RWPE2 (cell line): ENCODE results near the gene TEX11.

Source experiments
- ATAC-seq: fragments of 200-7000 bp; cut with Tn5 transposase; 3 replicates; pipeline ENCODE4 v1.9.1; 2021; ENCODE audit warnings: low read depth
- DNase-seq: peaks from one replicate; pipeline ENCODE4 v3.0.0-alpha.2; 2020; ENCODE audit warnings: low spot score
- H3K27ac ChIP-seq: fragments of 450-650 bp; 2 replicates; pipeline ENCODE4 v1.5.1; 2017; ENCODE audit warnings: mild to moderate bottlenecking; ENCODE audit not compliant: poor library complexity, severe bottlenecking
- H3K27me3 ChIP-seq: fragments of 250-450 bp; sonication (Bioruptor Pico); 2 replicates; pipeline ENCODE4 v1.5.1; 2021; ENCODE audit warnings: mild to moderate bottlenecking, moderate library complexity; ENCODE audit not compliant: insufficient read depth, poor library complexity, severe bottlenecking
- H3K36me3 ChIP-seq: fragments of 250-450 bp; sonication (Bioruptor Pico); 2 replicates; pipeline ENCODE4 v1.5.1; 2020; ENCODE audit warnings: low read depth, mild to moderate bottlenecking, moderate library complexity
- H3K4me1 ChIP-seq: fragments of 250-450 bp; sonication (Bioruptor Pico); 2 replicates; pipeline ENCODE4 v1.5.1; 2021; ENCODE audit warnings: mild to moderate bottlenecking, moderate library complexity; ENCODE audit not compliant: insufficient read depth, poor library complexity, severe bottlenecking
- H3K4me3 ChIP-seq: fragments of 250-450 bp; sonication (Bioruptor Pico); 2 replicates; pipeline ENCODE4 v1.5.1; 2021; ENCODE audit warnings: mild to moderate bottlenecking, moderate library complexity; ENCODE audit not compliant: severe bottlenecking
- H3K9me3 ChIP-seq: fragments of 250-450 bp; sonication (Bioruptor Pico); 2 replicates; pipeline ENCODE4 v1.5.1; 2021; ENCODE audit warnings: mild to moderate bottlenecking, moderate library complexity; ENCODE audit not compliant: severe bottlenecking
- CTCF ChIP-seq: fragments of 450-650 bp; IDR thresholded peaks from one replicate; pipeline ENCODE4 v1.5.1; 2017; ENCODE audit warnings: mild to moderate bottlenecking, moderate library complexity; ENCODE audit not compliant: poor library complexity, severe bottlenecking

The TEX11 gene

GRCh38 chrX:70908541-70908940, at the start of gene TEX11:
TEX11 (minus strand) TSS chrX:70908711; CDS start chrX:70907789, 922 bp downstream.
- TF ChIP-seq CTCF = no peak
- H3K36me3 ChIP-seq = no peaks in the 10 kb centered on the region
- H3K27me3 ChIP-seq = no peaks in the 10 kb centered on the region
- DNase-seq = no peak
- ATAC-seq = no peak
- no peaks in the 10 kb centered on the region for H3K4me1 ChIP-seq
- no peak within 1 kb of the TSS for H3K27ac ChIP-seq
- H3K9me3 ChIP-seq = no peaks in the 10 kb centered on the region
- H3K4me3 ChIP-seq = no peak within 1 kb of the TSS

GRCh38 chrX:70954871-70955270, 46.4 kb upstream of the TEX11 start:
- H3K27ac ChIP-seq = no peak overlapping the region
- no peaks in the 10 kb centered on the region for H3K9me3 ChIP-seq
- H3K36me3 ChIP-seq = no peaks in the 10 kb centered on the region
- no peak overlapping the region for H3K4me3 ChIP-seq
- no peaks in the 10 kb centered on the region for H3K4me1 ChIP-seq
- H3K27me3 ChIP-seq = no peaks in the 10 kb centered on the region
- ATAC-seq = no peak
- DNase-seq = no peak
- no peak for TF ChIP-seq CTCF

- no peaks in the 10 kb centered on the region for H3K4me1 ChIP-seq
- ATAC-seq (no peak), DNase-seq (no peak)
- H3K27me3 ChIP-seq = no peaks in the 10 kb centered on the region
- no peak for TF ChIP-seq CTCF
- H3K36me3 ChIP-seq = no peaks in the 10 kb centered on the region
- no peak overlapping the region for H3K27ac ChIP-seq
- no peaks in the 10 kb centered on the region for H3K9me3 ChIP-seq
- H3K4me3 ChIP-seq = no peak overlapping the region
Observed at GRCh38 chrX:70924294-70924911, 15.9 kb upstream of the TEX11 start.

- no peak for TF ChIP-seq CTCF
- DNase-seq (no peak), ATAC-seq (no peak)
- Histone ChIP-seq H3K4me1 (no peaks in the 10 kb centered on the region), H3K4me3 (no peak overlapping the region), H3K27ac (no peak overlapping the region), H3K27me3 (no peaks in the 10 kb centered on the region), H3K36me3 (no peaks in the 10 kb centered on the region), H3K9me3 (no peaks in the 10 kb centered on the region)
Observed at GRCh38 chrX:70922774-70923473, 14.4 kb upstream of the TEX11 start.
